ENCODE measurements around the gene KDM8.
"Not testable (repeated sequence)": the region's sequence is repeated elsewhere in the genome, so short reads cannot be mapped to it uniquely, and the experiment has no call there.

The KDM8 gene

GRCh38 chr16:27246439-27246838 lies 43.1 kb downstream of the KDM8 start:
- DNase-seq, result no peak

GRCh38 chr16:27247076-27247475 lies 43.8 kb downstream of the KDM8 start:
- not testable (repeated sequence) for DNase-seq

- DNase-seq, result no peak
Observed at GRCh38 chr16:27248036-27248435, 44.7 kb downstream of the KDM8 start.

- not testable (repeated sequence) for DNase-seq
Observed at GRCh38 chr16:27248886-27249285, 45.6 kb downstream of the KDM8 start.

DNA sequence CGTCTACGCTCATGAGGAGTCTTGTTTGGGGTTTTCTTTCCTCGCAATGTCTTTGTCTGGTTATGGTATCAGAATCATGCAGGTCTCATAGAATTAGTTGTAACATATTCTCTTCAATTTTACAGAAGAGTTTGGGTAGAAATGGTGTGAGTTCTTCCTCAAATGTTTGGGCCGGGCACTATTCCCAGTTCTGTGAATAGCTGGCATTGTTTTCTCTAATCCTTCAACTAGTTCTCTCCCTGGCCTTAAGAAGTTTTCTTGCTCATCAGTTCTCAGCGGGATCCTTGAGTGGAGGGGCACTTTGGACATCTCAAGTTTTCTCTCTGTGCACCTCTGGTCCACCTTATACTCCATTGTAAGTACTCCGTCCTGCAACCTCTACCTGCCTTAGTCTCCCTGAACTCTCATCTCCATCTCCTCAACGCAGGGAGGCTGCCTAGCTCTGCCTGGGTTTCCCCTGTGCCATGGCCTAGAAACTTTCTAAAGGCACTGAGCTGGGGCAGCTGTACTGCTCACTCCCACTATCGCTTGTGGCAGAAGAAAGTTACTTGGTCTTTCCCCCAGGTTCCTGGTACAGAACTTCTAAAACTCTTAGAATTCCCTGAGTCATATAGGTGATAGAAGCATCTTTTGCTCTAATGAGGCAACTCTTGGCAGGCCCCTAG lies 48.3 kb downstream of the KDM8 start:
- DNase-seq, result no peak

GRCh38 chr16:27252206-27252585 lies 48.9 kb downstream of the KDM8 start:
- DNase-seq, result no peak

GRCh38 chr16:27253526-27253930 lies 50.2 kb downstream of the KDM8 start:
- DNase-seq, result no peak

DNA sequence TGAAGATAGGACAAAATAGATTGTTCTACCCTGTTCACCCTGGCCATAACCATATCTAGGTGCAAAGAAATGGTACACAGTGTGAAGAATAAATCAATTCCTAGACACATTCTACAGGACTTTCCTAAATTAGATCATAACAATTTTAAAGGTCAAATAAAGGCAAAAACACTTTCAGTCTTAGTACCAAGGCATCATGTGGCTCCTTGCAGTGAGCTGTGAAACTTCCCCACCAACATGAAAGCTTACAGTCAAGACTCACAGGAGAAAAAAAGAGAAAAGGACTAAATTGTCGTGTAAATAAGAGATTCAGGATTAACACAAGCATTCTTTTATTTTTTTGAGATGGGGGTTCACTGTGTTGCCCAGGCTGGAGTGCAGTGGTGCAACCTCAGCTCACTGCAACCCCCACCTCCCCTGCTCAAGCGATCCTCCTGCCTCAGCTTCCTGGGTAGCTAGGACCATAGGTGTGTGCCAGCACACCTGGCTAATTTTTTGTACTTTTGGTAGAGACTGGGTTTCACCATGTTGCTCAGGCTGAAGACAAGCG lies 51.0 kb downstream of the KDM8 start:
- no peak for DNase-seq

DNA sequence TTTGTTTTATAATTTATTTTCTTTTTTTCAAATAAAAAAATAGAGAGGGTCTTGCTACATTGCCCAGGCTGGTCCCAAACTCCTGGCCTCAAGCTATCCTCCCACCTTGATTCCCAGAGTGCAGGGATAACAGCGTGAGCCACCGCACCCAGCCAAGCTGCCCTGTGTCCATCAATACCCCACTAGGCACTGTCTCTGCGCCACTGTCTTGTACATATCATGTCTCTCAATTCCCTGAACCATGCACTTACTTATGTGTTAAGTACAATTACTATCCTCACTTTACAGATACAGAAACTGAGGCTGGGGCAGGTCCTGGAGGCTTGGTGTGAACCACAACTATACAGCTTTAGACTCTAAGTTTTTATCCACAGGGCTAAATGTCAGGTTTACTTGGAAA lies 53.5 kb downstream of the KDM8 start:
- DNase-seq, result no peak

- no peak for DNase-seq
Observed at GRCh38 chr16:27257271-27257670, 53.9 kb downstream of the KDM8 start.

DNA sequence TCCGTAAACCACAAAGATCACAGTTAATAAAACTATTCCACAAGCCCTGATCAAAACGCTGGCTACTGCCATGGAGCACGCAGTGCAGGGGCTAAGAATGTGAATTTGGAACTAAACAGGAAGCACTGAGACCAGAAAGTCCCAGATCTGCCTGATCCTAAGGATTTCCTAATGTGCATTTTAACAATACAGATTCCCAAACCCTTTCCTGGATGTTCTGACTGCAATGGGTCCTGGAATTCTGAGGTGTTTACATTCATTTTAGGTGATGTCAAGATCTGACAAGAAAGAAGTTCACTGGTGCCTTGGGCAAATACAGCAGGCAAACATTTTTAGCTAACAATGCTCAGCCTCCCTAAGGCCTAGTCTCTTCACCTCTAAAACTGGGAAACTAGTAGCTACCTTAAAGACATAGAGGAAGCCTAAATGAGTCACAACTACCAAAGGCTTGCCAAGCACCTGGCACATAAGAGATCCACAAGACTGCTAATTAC lies 55.0 kb downstream of the KDM8 start:
- no peak for DNase-seq

DNA sequence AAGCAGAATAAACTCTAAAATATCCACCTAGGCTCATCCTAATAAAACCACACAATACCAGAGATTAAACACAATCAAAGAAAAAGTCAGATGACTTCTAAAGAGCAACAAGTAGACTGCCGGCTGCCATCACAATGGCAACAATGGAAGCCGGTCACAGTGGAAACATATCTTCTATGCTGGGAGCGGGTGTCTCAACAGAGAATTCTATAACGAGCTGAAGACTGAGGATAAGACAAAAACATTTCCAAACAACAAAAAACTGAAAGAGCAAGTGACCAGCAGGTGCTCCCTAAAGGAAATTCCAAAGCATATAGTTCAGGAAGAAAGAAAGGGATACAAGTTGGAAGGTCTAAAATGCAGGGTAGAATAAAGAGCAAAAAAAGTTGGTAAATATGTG lies 56.4 kb downstream of the KDM8 start:
- DNase-seq, result no peak

DNA sequence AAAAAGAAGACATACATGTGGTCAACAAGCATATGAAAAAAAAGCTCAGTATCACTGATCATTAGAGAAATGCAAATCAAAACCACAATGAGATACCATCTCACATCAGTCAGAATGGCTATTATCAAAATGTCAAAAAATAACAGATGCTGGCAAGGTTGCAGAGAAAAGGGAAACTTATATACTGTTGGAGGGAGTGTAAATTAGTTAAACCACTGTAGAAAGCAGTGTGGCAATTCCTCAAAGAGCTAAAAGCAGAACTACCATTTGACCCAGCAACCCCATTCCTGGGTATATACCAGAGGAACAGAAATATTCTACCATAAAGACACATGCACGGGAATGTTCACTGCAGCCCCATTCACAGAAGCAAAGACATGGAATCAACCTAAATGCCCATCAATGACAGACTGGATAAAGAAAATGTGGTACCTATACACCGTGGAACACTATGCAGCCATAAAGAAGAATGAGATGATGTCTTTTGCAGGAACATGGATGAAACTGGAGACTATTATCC lies 59.6 kb downstream of the KDM8 start:
- DNase-seq, result not testable (repeated sequence)

DNA sequence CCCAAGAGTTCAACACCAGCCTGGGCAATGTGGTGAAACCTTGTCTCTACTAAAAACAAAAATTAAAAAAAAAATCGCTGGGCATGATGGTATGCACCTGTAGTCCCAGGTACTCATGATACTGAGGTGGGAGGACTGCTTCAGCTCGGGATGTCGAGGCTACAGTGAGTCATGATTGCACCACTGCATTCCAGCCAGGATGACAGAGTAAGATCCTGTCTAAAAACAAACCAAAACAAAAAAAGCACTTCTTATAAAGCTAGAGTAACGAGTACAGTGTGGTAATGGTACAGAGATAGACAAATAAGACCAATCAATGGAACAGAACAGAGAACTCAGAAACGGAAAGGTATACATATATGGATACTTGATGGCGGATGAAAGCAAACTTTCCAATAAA lies 60.8 kb downstream of the KDM8 start:
- DNase-seq, result no peak

- DNase-seq, result no peak
Observed at GRCh38 chr16:27265982-27266381, 62.7 kb downstream of the KDM8 start.

- no peak for DNase-seq
Observed at GRCh38 chr16:27267037-27267677, 63.8 kb downstream of the KDM8 start.

DNA sequence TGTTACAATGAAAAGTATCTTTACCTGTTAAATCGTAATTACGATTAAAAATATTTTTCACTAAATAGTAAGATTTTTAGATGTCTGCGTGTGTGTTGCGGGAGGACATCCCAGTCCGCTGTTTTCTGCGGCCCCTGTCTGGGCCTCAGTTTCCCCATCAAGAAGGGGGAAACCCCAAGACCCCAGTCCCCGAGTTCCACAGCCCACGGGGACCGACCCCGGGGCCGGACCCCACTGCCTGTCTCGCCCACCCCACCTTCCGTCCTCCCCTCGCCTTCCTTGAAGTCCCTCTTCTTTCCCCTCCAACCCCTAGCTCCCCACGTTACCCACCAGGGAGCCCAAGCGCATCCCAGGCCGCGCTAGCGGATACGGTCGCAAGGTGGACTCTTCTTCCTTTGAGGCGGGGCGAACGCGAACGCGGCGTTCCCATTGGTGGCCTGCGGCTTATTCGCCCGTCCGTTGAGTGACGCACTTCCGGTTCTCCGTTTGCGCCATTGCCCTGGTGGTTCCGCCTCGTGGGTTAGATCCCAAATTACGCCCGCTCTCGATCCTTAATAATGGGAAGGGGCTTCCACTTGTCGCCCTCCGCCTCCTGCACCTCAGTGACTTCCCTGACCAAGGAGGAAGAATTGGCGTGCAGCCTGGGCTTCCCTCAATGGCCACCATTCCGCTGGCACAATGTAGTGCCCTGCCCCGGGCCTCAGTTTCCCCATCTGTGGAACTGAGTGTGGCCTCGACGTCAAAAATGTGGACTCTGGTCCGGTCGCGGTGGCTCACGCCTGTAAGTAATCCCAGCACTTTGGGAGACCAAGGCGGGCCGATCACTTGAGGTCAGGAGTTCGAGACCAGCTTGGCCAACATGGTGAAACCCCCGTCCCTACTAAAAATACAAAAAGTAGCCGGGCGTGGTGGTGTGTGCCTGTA lies 65.3 kb downstream of the KDM8 start, which contains the start of gene NSMCE1:
Gene NSMCE1, minus strand, starts transcription at position 397 of the 924 bp plus-strand sequence. CDS start 11,202 bp downstream, outside the sequence.
- DNase-seq, result peak; percentile 96 to 97

GRCh38 chr16:27269300-27270150 lies 66.2 kb downstream of the KDM8 start:
- no peak for DNase-seq

GRCh38 chr16:27270349-27270748 lies 67.0 kb downstream of the KDM8 start:
- DNase-seq, result no peak

Data from activated CD4-positive, alpha-beta T cell treated with anti-CD3 and anti-CD28 coated beads, Interleukin-2, amount 50 U/mL, for 4 hours (primary cell).